ENCODE results near the gene DNAJC22.

- TF ChIP-seq CTCF (IDR thresholded peaks at IDR 0.05) (no peak), POLR2A (IDR thresholded peaks at IDR 0.05) (no peak)
These were observed 13.0 kb downstream of the DNAJC22 start for GRCh38 chr12:49359671-49360070.

Data from right lobe of liver (tissue), 4 donors.